VCaP (cell line): Measurements from ENCODE around the gene SYNDIG1.

Experiments
- H3K27ac ChIP-seq: fragments of 450-650 bp; 2 replicates; pipeline ENCODE4 v1.5.1; 2017
- TF ChIP-seq, protein P1 (sequence below): fragments of 450-650 bp; conservative IDR thresholded peaks from 2 replicates; pipeline ENCODE4 v1.5.1; 2017; ENCODE audit warnings: mild to moderate bottlenecking, moderate library complexity

The SYNDIG1 gene

DNA sequence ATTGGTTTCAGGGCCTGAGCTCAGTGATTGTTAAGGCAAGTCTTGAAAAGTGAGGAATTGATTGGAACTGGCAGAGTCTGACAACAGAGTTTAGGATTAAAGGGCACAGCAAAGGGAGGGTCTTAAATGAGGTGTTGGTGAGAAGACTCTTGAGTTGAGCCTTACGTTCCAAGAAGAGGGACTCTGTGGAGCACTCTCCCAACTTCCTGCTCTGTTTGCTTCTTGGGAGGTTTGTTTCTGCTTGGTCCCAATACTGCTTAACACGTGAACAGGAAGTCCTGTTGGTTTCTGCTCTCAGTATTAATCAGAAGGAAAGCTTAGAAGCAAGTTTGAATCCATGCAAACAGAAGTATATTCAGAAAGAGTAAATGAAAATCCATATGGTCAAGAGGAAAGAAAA, 15.6 kb upstream of the SYNDIG1 start:
- H3K27ac ChIP-seq, result no peak overlapping the region
- TF ChIP-seq, protein P1, sequence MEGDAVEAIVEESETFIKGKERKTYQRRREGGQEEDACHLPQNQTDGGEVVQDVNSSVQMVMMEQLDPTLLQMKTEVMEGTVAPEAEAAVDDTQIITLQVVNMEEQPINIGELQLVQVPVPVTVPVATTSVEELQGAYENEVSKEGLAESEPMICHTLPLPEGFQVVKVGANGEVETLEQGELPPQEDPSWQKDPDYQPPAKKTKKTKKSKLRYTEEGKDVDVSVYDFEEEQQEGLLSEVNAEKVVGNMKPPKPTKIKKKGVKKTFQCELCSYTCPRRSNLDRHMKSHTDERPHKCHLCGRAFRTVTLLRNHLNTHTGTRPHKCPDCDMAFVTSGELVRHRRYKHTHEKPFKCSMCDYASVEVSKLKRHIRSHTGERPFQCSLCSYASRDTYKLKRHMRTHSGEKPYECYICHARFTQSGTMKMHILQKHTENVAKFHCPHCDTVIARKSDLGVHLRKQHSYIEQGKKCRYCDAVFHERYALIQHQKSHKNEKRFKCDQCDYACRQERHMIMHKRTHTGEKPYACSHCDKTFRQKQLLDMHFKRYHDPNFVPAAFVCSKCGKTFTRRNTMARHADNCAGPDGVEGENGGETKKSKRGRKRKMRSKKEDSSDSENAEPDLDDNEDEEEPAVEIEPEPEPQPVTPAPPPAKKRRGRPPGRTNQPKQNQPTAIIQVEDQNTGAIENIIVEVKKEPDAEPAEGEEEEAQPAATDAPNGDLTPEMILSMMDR, result no peak

DNA sequence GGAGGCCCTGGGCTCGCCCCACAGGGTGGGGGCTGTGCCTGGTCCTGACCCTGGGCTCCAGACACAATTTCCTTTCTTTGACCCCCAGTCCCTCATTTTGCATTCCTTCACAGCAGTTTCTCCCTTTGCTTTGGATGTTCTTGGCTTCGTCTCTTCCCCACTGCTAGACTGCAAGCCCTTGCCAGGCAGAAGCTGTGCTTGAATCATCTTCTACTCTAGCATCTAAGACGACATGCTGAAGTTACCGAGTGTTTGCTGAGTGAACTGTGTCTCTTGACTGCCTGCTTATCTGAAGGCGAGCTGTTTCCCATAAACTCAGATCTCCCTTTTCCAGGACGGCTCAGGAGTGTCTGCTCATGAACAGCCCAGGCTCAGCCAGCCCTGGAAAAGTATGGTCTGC, 14.3 kb upstream of the SYNDIG1 start:
- TF ChIP-seq, protein P1, result no peak
- H3K27ac ChIP-seq, result no peak overlapping the region

DNA sequence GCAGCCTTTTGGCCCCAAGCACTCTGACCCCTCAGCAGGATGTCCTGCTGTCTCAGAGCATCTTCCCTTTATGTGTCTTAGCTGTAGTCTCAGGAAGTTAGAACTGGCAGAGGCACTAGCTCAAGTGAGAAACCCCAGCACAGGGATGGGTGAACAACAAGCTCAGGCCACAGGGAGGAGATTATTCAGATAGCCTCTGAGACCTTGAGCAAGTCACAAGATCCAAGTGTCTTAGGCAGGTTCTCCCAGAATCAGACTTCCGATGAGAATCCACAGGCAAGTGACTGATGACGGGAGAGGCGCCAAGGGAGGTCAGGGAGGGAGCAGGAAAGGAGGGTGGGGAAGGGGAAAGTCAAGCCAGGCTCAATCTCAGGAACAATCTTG, 13.0 kb upstream of the SYNDIG1 start:
- TF ChIP-seq, protein P1, result no peak

DNA sequence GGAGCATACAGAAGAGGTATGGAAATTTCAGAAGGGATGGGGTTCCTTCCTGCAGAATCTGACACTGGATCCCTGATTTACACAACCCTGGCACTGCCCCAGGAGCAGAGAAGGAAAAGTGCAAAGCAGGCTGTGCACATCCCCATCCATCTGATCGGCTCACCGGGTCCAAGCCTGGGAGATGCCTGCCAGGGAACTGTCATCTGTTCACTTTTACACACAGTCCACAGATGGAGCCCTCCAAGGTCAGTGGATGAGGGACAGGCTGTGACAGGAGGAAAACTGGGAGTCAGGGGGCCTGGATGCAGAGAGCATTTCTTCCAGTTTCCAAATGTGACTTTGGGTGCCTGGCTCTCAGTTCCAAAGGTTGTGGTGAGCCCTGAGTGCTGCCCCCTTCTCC, 11.0 kb upstream of the SYNDIG1 start:
- TF ChIP-seq, protein P1, result no peak
- no peak overlapping the region for H3K27ac ChIP-seq

More for the DNA sequence above, 13.0 kb upstream of the SYNDIG1 start:
- H3K27ac ChIP-seq, result no peak overlapping the region

DNA sequence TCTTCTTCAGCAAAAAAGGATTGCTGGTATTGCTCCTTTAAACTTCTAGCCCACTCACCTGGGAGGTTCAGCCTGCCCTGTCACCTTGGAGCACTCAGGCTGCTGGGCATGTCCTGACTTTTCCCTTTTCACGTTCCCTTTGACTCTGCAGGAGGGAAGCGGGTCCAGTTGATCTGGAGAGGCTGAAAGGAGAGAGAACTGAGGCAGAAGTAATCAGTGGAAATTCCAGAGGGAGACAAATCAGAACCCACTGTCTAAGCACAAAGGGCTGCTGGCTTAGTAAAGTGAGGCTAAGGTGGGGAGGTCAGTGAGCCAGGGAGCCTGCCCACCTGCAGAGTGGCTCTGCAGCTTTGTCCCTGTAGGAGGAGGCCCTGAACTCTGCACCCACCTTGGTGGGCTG, 9.7 kb upstream of the SYNDIG1 start:
- no peak overlapping the region for H3K27ac ChIP-seq
- TF ChIP-seq, protein P1, result no peak

DNA sequence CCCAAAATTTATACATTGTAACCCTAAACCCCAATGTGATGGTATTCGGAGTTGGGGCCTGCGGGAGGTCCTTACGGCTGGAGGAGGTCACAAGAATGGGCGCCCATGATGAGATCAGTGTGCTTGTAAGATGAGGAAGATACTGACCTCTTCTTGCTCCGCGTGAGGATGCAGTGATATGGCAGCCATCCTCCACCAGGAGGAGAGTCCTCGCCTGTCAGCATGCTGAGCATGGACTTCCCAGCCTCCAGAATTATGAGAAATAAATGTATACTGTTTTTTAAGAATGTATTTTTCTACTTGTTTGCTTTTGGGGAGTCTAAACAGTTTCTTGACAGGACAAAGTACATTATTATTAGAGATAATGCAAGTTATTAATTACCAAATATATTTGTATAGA, 8.7 kb upstream of the SYNDIG1 start:
- TF ChIP-seq, protein P1, result no peak
- H3K27ac ChIP-seq, result no peak overlapping the region

DNA sequence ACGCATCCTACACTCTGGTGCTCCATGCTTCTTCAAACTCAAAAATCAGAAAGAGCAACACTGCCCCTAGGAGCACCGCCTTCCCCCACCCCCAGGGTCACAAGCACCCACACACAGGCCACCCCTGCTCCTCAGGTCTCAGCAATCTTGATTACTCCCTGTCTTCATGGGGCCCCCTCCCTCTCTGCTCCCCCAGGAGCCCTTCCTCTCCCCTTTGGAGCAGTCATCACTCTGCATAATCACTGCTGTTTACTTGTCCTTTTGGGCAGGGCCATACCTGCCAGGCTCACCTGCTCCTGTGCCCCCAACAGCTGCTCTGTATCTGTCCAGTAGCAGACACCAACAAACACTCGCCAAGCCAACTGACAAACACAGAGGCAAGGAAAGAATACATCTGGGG, 7.6 kb upstream of the SYNDIG1 start:
- TF ChIP-seq, protein P1, result no peak
- no peak overlapping the region for H3K27ac ChIP-seq

DNA sequence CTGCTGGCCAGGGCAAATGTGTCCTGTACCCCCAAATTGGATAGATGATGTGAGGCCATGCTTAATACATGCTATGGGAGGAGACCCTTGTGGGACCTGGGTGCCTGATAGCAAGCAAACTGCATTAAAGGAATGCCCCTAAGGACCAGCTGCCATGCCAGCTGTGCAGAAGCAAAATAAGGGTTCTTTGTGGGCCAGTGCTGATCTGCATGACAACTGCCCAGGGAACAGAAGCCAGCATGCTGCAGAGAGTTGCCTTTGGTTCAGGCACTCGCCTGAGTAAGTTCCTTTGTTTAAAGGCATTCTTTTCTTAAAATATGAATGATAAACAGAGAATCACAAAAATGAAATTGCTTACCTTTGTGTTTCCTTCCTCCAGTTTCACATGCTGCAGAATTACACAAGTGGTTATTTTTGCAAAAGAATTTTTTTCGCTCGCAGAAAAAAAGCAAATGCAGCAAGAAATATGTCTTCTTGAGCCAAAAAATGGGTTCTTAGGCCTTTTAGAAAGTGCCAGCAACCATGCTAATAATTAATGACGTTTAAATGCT, 6.9 kb upstream of the SYNDIG1 start:
- H3K27ac ChIP-seq, result no peak overlapping the region
- TF ChIP-seq, protein P1, result no peak
